ENCODE data around the gene FASN.

DNA sequence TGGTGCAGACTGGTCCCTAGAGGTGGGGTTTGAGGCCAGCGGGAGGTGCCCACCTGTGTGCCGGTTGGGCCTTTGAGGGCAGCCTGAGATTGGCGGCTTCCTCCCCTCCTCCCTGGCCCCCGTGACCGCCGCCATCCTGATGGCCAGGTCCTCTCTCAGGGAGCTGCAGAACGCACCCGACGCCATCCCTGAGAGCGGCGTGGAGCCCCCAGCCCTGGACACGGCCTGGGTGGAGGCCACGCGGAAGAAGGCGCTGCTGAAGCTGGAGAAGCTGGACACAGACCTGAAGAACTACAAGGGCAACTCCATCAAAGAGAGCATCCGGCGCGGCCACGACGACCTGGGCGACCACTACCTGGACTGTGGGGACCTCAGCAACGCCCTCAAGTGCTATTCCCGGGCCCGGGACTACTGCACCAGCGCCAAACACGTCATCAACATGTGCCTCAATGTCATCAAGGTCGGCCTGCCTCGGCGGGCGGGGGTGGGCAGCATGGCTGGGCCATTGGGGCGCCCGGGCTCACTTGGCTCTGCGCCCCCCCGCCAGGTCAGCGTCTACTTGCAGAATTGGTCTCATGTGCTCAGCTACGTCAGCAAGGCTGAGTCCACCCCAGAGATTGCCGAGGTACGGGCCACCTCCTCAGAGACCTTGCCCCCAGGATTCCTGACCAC is 43.5 kb downstream of the FASN start:
- TF ChIP-seq, protein P1, sequence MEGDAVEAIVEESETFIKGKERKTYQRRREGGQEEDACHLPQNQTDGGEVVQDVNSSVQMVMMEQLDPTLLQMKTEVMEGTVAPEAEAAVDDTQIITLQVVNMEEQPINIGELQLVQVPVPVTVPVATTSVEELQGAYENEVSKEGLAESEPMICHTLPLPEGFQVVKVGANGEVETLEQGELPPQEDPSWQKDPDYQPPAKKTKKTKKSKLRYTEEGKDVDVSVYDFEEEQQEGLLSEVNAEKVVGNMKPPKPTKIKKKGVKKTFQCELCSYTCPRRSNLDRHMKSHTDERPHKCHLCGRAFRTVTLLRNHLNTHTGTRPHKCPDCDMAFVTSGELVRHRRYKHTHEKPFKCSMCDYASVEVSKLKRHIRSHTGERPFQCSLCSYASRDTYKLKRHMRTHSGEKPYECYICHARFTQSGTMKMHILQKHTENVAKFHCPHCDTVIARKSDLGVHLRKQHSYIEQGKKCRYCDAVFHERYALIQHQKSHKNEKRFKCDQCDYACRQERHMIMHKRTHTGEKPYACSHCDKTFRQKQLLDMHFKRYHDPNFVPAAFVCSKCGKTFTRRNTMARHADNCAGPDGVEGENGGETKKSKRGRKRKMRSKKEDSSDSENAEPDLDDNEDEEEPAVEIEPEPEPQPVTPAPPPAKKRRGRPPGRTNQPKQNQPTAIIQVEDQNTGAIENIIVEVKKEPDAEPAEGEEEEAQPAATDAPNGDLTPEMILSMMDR (IDR thresholded peaks at IDR 0.05; ENCODE audit: low read depth, low read length) = no peak
- no peak for TF ChIP-seq EZH2phosphoT487 (IDR thresholded peaks at IDR 0.05; ENCODE audit: low read depth)
